HG02763 (cell line): Measurements from ENCODE around the gene EYA2.

Experiments used
- ATAC-seq: cut with Tn5 transposase; IDR thresholded peaks from one replicate; pipeline ENCODE4 v1.9.1; 2021; ENCODE audit warnings: mild to moderate bottlenecking, moderate library complexity; ENCODE audit not compliant: unreplicated experiment

EYA2 gene

GRCh38 chr20:47061549-47061948 is 166.9 kb downstream of the EYA2 start:
- no peak for ATAC-seq

GRCh38 chr20:47062226-47062890 is 167.7 kb downstream of the EYA2 start:
- ATAC-seq = no peak

- no peak for ATAC-seq
These were observed 168.8 kb downstream of the EYA2 start for GRCh38 chr20:47063407-47063806.

GRCh38 chr20:47063808-47064207 is 169.2 kb downstream of the EYA2 start:
- no peak for ATAC-seq

- no peak for ATAC-seq
These were observed 172.0 kb downstream of the EYA2 start for GRCh38 chr20:47066484-47067270.

- no peak for ATAC-seq
These were observed 173.1 kb downstream of the EYA2 start for GRCh38 chr20:47067776-47068175.

GRCh38 chr20:47070176-47070575 is 175.5 kb downstream of the EYA2 start:
- ATAC-seq = no peak

GRCh38 chr20:47071646-47072185 is 177.1 kb downstream of the EYA2 start:
- no peak for ATAC-seq

- no peak for ATAC-seq
These were observed 179.3 kb downstream of the EYA2 start for GRCh38 chr20:47073766-47074475.

GRCh38 chr20:47075263-47075662 is 180.6 kb downstream of the EYA2 start:
- ATAC-seq = no peak

- ATAC-seq = no peak
These were observed 184.4 kb downstream of the EYA2 start for GRCh38 chr20:47079047-47079446.

GRCh38 chr20:47080365-47080764 is 185.7 kb downstream of the EYA2 start:
- ATAC-seq = no peak

- ATAC-seq = no peak
These were observed 191.7 kb downstream of the EYA2 start for GRCh38 chr20:47086316-47086715.

GRCh38 chr20:47088335-47088734 is 193.7 kb downstream of the EYA2 start:
- ATAC-seq = no peak

- ATAC-seq = no peak
These were observed 194.5 kb downstream of the EYA2 start for GRCh38 chr20:47089151-47089550.

- no peak for ATAC-seq
These were observed 196.2 kb downstream of the EYA2 start for GRCh38 chr20:47090835-47091234.

- ATAC-seq = no peak
These were observed 198.8 kb downstream of the EYA2 start for GRCh38 chr20:47093320-47093966.

- ATAC-seq = no peak
These were observed 201.0 kb downstream of the EYA2 start for GRCh38 chr20:47095690-47096089.

GRCh38 chr20:47097691-47098622 is 203.3 kb downstream of the EYA2 start:
- no peak for ATAC-seq

GRCh38 chr20:47099093-47099492 is 204.4 kb downstream of the EYA2 start:
- no peak for ATAC-seq
